ENCODE results near the gene ABCC1. TPM values are rescaled to one million over a fixed set of nuclear protein-coding genes. Genes with fewer than 3 reads are reported as not detected.

ABCC1 gene
- total RNA-seq, 6 donors from 2014 or later, result 35.4 to 106 (median 44.8) TPM

DNA sequence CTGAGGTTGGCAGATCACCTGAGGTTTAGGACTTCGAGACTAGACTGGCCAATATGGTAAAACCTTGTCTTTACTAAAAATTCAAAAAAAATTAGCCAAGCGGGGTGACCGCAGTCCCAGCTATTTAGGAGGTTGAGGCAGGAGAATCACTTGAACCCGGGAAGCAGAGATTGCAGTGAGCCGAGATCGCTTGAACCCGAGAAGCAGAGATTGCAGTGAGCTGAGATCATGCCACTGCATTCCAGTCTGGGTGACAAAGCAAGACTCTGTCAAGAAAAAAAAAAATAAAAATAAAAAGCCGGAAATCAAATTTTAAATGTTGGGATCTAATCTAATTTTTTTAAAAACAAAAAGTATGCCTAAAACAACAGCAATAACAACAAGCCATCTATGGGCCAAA lies 56.3 kb downstream of the ABCC1 start:
- ATAC-seq (ENCODE audit: low FRiP score in 2 of 2) (no peak), DNase-seq (no peak)
- Histone ChIP-seq H3K4me1 (peaks cover 0 to 9% (median 0%) of the 10 kb centered on the region in 4 donors), H3K27me3 (no peaks in the 10 kb centered on the region), H3K4me3 (no peak overlapping the region), H3K36me3 (peaks cover 3 to 17% (median 8%) of the 10 kb centered on the region in 4 donors), H3K27ac (no peak overlapping the region), H3K9me3 (no peaks in the 10 kb centered on the region)
- no peak for TF ChIP-seq EP300 (IDR thresholded peaks at IDR 0.05)
- TF ChIP-seq, protein P1, sequence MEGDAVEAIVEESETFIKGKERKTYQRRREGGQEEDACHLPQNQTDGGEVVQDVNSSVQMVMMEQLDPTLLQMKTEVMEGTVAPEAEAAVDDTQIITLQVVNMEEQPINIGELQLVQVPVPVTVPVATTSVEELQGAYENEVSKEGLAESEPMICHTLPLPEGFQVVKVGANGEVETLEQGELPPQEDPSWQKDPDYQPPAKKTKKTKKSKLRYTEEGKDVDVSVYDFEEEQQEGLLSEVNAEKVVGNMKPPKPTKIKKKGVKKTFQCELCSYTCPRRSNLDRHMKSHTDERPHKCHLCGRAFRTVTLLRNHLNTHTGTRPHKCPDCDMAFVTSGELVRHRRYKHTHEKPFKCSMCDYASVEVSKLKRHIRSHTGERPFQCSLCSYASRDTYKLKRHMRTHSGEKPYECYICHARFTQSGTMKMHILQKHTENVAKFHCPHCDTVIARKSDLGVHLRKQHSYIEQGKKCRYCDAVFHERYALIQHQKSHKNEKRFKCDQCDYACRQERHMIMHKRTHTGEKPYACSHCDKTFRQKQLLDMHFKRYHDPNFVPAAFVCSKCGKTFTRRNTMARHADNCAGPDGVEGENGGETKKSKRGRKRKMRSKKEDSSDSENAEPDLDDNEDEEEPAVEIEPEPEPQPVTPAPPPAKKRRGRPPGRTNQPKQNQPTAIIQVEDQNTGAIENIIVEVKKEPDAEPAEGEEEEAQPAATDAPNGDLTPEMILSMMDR (IDR thresholded peaks at IDR 0.05), result no peak
- no peak for TF ChIP-seq POLR2AphosphoS5 (IDR thresholded peaks at IDR 0.05)
- TF ChIP-seq POLR2A (IDR thresholded peaks at IDR 0.05), result no peak
- WGBS, 2 donors, result 74 to 87% methylated on average over 8 of the region's 8 CpGs

DNA sequence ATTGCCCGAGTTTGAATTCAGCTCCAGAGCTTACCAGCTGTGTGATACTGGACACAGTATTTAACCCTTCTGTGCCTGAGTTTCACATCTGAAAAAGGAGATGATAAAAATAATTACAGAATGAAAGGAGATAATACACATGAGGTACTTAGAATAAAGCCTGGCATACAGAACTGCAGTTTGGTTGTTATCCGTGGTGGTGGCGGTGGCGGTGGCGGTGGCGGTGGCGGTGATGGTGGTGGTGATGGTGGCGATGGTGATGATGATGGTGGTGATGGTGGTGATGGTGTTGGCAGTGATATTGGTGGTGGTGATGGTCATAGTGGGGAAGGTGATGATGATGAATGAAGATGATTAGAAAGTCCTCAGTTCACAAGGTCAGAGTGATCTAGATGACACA lies 57.2 kb downstream of the ABCC1 start:
- H3K9me3 ChIP-seq, result no peaks in the 10 kb centered on the region
- no peak overlapping the region for H3K4me3 ChIP-seq
- TF ChIP-seq EP300 (IDR thresholded peaks at IDR 0.05) (no peak), POLR2A (IDR thresholded peaks at IDR 0.05) (no peak), POLR2AphosphoS5 (IDR thresholded peaks at IDR 0.05) (no peak)
- TF ChIP-seq, protein P1 (IDR thresholded peaks at IDR 0.05), result no peak
- ATAC-seq (ENCODE audit: low FRiP score in 2 of 2) (no peak), DNase-seq (peak in 1 of 2 donors; percentile 50)
- 78 to 85% methylated on average over 8 of the region's 8 CpGs for WGBS, 2 donors
- H3K36me3 ChIP-seq, result peaks cover 3 to 20% (median 10%) of the 10 kb centered on the region in 4 donors
- H3K27me3 ChIP-seq, result no peaks in the 10 kb centered on the region
- no peak overlapping the region for H3K27ac ChIP-seq
- H3K4me1 ChIP-seq, result peaks cover 0 to 9% (median 0%) of the 10 kb centered on the region in 4 donors

DNA sequence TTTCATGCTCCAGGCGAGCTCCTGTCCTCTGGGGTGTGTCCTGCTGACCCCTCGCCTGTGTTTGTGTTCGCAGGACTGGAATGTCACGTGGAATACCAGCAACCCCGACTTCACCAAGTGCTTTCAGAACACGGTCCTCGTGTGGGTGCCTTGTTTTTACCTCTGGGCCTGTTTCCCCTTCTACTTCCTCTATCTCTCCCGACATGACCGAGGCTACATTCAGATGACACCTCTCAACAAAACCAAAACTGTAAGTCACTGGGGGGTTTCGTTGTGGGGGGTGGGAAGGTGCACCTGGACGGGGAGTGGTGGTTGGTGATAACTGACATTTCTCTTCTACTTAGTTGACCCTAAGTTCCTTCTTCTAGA lies 58.3 kb downstream of the ABCC1 start:
- Histone ChIP-seq H3K4me3 (no peak overlapping the region), H3K27ac (no peak overlapping the region), H3K27me3 (no peaks in the 10 kb centered on the region), H3K4me1 (peaks cover 0 to 9% (median 0%) of the 10 kb centered on the region in 4 donors), H3K36me3 (peaks cover 3 to 26% (median 14%) of the 10 kb centered on the region in 4 donors), H3K9me3 (no peaks in the 10 kb centered on the region)
- TF ChIP-seq POLR2AphosphoS5 (IDR thresholded peaks at IDR 0.05) (no peak), POLR2A (IDR thresholded peaks at IDR 0.05) (no peak), EP300 (IDR thresholded peaks at IDR 0.05) (no peak)
- TF ChIP-seq, protein P1 (IDR thresholded peaks at IDR 0.05), result no peak
- 38 to 62% methylated on average over 10 to 11 of the region's 11 CpGs for WGBS, 2 donors
- no peak for ATAC-seq (ENCODE audit: low FRiP score in 2 of 2)
- no peak for DNase-seq

DNA sequence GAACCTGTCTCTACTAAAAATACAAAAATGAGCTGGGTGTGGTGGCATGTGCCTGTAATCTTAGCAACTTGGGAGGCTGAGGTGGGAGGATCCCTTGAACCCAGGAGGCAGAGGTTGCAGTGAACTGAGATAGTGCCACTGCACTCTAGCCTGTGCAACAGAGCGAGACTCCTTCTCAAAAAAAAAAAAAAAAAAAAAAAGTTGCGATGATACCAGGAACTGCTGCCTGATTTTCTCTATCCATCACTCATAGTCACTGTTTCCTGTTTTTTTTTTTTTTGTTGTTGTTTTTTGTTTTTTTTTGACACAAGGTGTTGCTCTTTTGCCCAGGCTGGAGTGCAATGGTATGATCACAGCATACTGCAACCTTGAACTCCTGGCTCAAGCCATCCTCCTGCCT lies 59.2 kb downstream of the ABCC1 start:
- DNase-seq (no peak), ATAC-seq (ENCODE audit: low FRiP score in 2 of 2) (no peak)
- TF ChIP-seq, protein P1 (IDR thresholded peaks at IDR 0.05), result no peak
- no peak for TF ChIP-seq POLR2AphosphoS5 (IDR thresholded peaks at IDR 0.05)
- Histone ChIP-seq H3K27ac (no peak overlapping the region), H3K4me1 (peaks cover 0 to 9% (median 0%) of the 10 kb centered on the region in 4 donors), H3K27me3 (no peaks in the 10 kb centered on the region), H3K9me3 (no peaks in the 10 kb centered on the region), H3K4me3 (no peak overlapping the region), H3K36me3 (peaks cover 3 to 26% (median 14%) of the 10 kb centered on the region in 4 donors)
- WGBS, 2 donors, result 94 to 100% methylated on average over 2 of the region's 2 CpGs

DNA sequence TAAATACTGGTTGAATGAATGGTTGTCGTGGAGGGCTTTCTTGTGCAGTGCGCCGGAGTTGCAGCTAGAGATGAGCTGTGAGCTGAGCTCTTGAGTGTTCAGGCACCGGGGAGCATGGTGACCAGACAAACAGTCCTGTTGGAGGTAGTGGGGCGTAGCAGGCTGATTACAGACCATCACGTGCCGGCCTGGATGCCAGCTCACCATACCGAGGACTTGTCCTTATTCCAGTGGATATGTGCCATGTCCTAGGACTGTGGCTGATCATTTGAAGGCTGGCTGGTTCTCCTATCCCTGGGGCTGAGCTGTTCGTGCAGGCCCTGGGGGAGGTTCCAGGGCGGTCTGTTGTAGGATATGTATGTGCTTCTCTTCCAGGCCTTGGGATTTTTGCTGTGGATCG lies 60.0 kb downstream of the ABCC1 start:
- Histone ChIP-seq H3K36me3 (peaks cover 3 to 30% (median 14%) of the 10 kb centered on the region in 4 donors), H3K9me3 (no peaks in the 10 kb centered on the region), H3K27me3 (no peaks in the 10 kb centered on the region), H3K4me1 (peaks cover 0 to 9% (median 0%) of the 10 kb centered on the region in 4 donors), H3K27ac (no peak overlapping the region), H3K4me3 (no peak overlapping the region)
- ATAC-seq (ENCODE audit: low FRiP score in 2 of 2), result no peak
- TF ChIP-seq POLR2AphosphoS5 (IDR thresholded peaks at IDR 0.05) (no peak), POLR2A (IDR thresholded peaks at IDR 0.05) (no peak), EP300 (IDR thresholded peaks at IDR 0.05) (no peak)
- TF ChIP-seq, protein P1 (IDR thresholded peaks at IDR 0.05), result no peak
- 89 to 91% methylated on average over 7 to 10 of the region's 11 CpGs for WGBS, 2 donors
- DNase-seq, result no peak
